ENCODE data around the gene EYA2. TPM values are rescaled to one million over a fixed set of nuclear protein-coding genes. Genes with fewer than 3 reads are reported as not detected.
A peak's percentile ranks its signal among the peaks of the same experiment; 100 is the strongest.

The EYA2 gene
- total RNA-seq, 1 experiment from 2014 or later, result 0.74 TPM

DNA sequence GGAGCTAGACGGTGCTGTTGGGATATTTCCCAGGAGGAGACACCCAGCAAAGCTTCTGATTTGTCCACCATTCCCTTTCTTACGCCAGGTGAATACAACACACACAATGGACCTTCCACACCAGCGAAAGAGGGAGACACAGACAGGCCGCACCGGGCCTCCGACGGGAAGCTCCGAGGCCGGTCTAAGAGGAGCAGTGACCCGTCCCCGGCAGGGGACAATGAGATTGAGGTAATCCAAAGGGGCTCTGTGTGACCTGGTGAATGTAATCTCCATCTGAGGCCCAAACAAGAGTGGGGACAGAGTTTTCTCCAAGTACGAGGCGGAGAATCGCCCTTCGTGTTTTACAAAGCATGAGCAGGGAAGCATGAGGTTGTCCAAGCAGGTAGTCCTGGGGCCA is 194.5 kb downstream of the EYA2 start:
- Histone ChIP-seq H3K27me3 (ENCODE audit: insufficient read depth, low read length) (no peaks in the 10 kb centered on the region), H3K23ac (ENCODE audit: insufficient read length, low read depth, low read length) (no peak overlapping the region), H3K14ac (ENCODE audit: insufficient read depth, low read length) (no peak overlapping the region), H2BK20ac (ENCODE audit: low read depth, low read length, poor library complexity, severe bottlenecking) (no peak overlapping the region), H2BK15ac (ENCODE audit: low read depth, low read length) (no peak overlapping the region), H3K79me2 (ENCODE audit: insufficient read depth, low read length) (no peaks in the 10 kb centered on the region), H4K8ac (replicated peaks; ENCODE audit: insufficient read length, low read depth, low read length) (no peak overlapping the region), H3K23me2 (ENCODE audit: insufficient read length, low read depth, low read length, poor library complexity, severe bottlenecking) (no peaks in the 10 kb centered on the region), H3K4me2 (ENCODE audit: insufficient read depth, insufficient read length, low read length) (no peak overlapping the region), H3K9ac (ENCODE audit: extremely low read depth, insufficient read length, low read length) (no peak overlapping the region), H3K9me3 (ENCODE audit: control insufficient read depth, low read depth, low read length) (no peaks in the 10 kb centered on the region), H2AK5ac (ENCODE audit: insufficient read length, low read length) (no peak overlapping the region), H2BK5ac (ENCODE audit: insufficient read length, low read length) (no peak overlapping the region), H3K56ac (ENCODE audit: insufficient read length, low read depth, low read length) (no peak overlapping the region), H3K4me1 (ENCODE audit: insufficient read depth, low read length) (no peaks in the 10 kb centered on the region), H3K18ac (ENCODE audit: insufficient read length, low read depth, low read length) (no peak overlapping the region), H4K20me1 (ENCODE audit: control insufficient read depth, insufficient read depth, insufficient read length) (no peaks in the 10 kb centered on the region), H2BK12ac (ENCODE audit: insufficient read length, low read depth, low read length) (no peak overlapping the region), H3K4ac (ENCODE audit: low read depth, low read length) (no peak overlapping the region), H2BK120ac (ENCODE audit: low read depth, low read length, poor library complexity, severe bottlenecking) (no peak overlapping the region), H4K91ac (ENCODE audit: insufficient read length, low read depth, low read length) (no peak overlapping the region), H2AFZ (ENCODE audit: low read length) (no peak overlapping the region), H3K27ac (ENCODE audit: insufficient read length, low read depth, low read length) (no peak overlapping the region), H3T11ph (ENCODE audit: low read length) (no peak overlapping the region), H3K79me1 (ENCODE audit: insufficient read depth, low read depth, low read length, poor library complexity, severe bottlenecking) (no peaks in the 10 kb centered on the region), H4K5ac (ENCODE audit: insufficient read length, low read depth, low read length) (no peak overlapping the region)
- H3K9me3 Mint-ChIP-seq, result no peaks in the 10 kb centered on the region
- no peak for TF ChIP-seq CTCF (conservative IDR thresholded peaks at IDR 0.05)
- WGBS (ENCODE audit: extremely low coverage, insufficient read length, low lambda C conversion rate), result no CpG with 5 or more reads among the region's 15 CpGs
- no peaks in the 10 kb centered on the region for H3K36me3 Mint-ChIP-seq (ENCODE audit: insufficient read depth in 1 of 3, low read depth in 3 of 3)
- no peak for DNase-seq
- peak overlapping the region in 1 of 3 experiments; percentile 18; a peak in 1 of 7 replicates for H3K27ac Mint-ChIP-seq
- H3K27me3 Mint-ChIP-seq (ENCODE audit: low read depth), result no peaks in the 10 kb centered on the region
- peaks cover 0 to 6% of the 10 kb centered on the region in 2 experiments; a peak in 2 of 4 replicates for H3K4me1 Mint-ChIP-seq
- no peak overlapping the region for H3K4me3 Mint-ChIP-seq
